Activated T-helper 1 cell treated with anti-CD3 and anti-CD28 coated beads, Interleukin-12 subunit alpha, Interleukin-12 subunit beta, Interleukin-2, Interleukin-4 antibody, amounts not matched to agents 30 ng/mL and 10 ng/mL and 1 ng/mL, durations not matched to agents 14 hours and 24 hours and 36 hours (primary cell): Measurements from ENCODE around the gene BMPR2. TPM values are rescaled to one million over a fixed set of nuclear protein-coding genes. Genes with fewer than 3 reads are reported as not detected.

ENCODE experiments used
- DNase-seq: peaks from one replicate; pipeline ENCODE4 v3.0.0; 2021; ENCODE audit warnings: low spot score
- H3K27ac Mint-ChIP-seq: one replicate; pipeline ENCODE4 v1.8.0; 2021; ENCODE audit warnings: mild to moderate bottlenecking, mixed read lengths
- H3K27me3 Mint-ChIP-seq: one replicate; pipeline ENCODE4 v1.8.0; 2022; ENCODE audit warnings: mild to moderate bottlenecking, moderate library complexity, mixed read lengths; ENCODE audit not compliant: insufficient read depth
- H3K36me3 Mint-ChIP-seq: one replicate; pipeline ENCODE4 v1.8.0; 2021; ENCODE audit warnings: low read depth, mixed read lengths
- H3K4me1 Mint-ChIP-seq: one replicate; pipeline ENCODE4 v1.8.0; 2021; ENCODE audit warnings: low read depth, mixed read lengths
- H3K4me3 Mint-ChIP-seq: one replicate; pipeline ENCODE4 v1.8.0; 2021; ENCODE audit warnings: mild to moderate bottlenecking, moderate library complexity, mixed read lengths
- H3K9me3 Mint-ChIP-seq: one replicate; pipeline ENCODE4 v1.8.0; 2021; ENCODE audit warnings: mixed read lengths
- intact Hi-C: fragments of 100-400 bp; cut with micrococcal nuclease; formaldehyde crosslinking; loops from one replicate; pipeline ENCODE4 v1.15.1; 2024
- total RNA-seq: library from RNA; stranded (reverse); gene quantifications from 2 replicates; pipeline ENCODE4 v1.2.3, GENCODE V29; 2022

BMPR2 gene
- total RNA-seq, 1 donor from 2014 or later, result 5.5 TPM

GRCh38 chr2:202608142-202608852 is 232.2 kb downstream of the BMPR2 start:
- intact Hi-C loops, result no loop called here

GRCh38 chr2:202609381-202610145 is 233.4 kb downstream of the BMPR2 start:
- DNase-seq, result no peak
- H3K4me3 Mint-ChIP-seq, result no peak overlapping the region
- no peak overlapping the region for H3K27ac Mint-ChIP-seq
- peaks cover 11% of the 10 kb centered on the region for H3K4me1 Mint-ChIP-seq
- intact Hi-C loops, result no loop called here
- no peaks in the 10 kb centered on the region for H3K9me3 Mint-ChIP-seq
- no peaks in the 10 kb centered on the region for H3K27me3 Mint-ChIP-seq
- H3K36me3 Mint-ChIP-seq, result peaks cover 1% of the 10 kb centered on the region

More at GRCh38 chr2:202608142-202608852, 232.2 kb downstream of the BMPR2 start:
- Mint-ChIP-seq H3K27me3 (no peaks in the 10 kb centered on the region), H3K4me1 (peaks cover 11% of the 10 kb centered on the region), H3K4me3 (no peak overlapping the region), H3K36me3 (peaks cover 1% of the 10 kb centered on the region), H3K9me3 (no peaks in the 10 kb centered on the region), H3K27ac (no peak overlapping the region)
- no peak for DNase-seq

GRCh38 chr2:202610380-202610779 is 234.3 kb downstream of the BMPR2 start:
- peaks cover 11% of the 10 kb centered on the region for H3K4me1 Mint-ChIP-seq
- peaks cover 1% of the 10 kb centered on the region for H3K36me3 Mint-ChIP-seq
- H3K9me3 Mint-ChIP-seq, result no peaks in the 10 kb centered on the region
- no peak for DNase-seq
- H3K4me3 Mint-ChIP-seq, result no peak overlapping the region
- no peak overlapping the region for H3K27ac Mint-ChIP-seq
- H3K27me3 Mint-ChIP-seq, result no peaks in the 10 kb centered on the region
- intact Hi-C loops, result no loop called here

- intact Hi-C loops, result no loop called here
- no peaks in the 10 kb centered on the region for H3K27me3 Mint-ChIP-seq
- H3K9me3 Mint-ChIP-seq, result no peaks in the 10 kb centered on the region
Observed at GRCh38 chr2:202612145-202612544, 236.0 kb downstream of the BMPR2 start.

GRCh38 chr2:202613479-202613878 is 237.4 kb downstream of the BMPR2 start:
- Mint-ChIP-seq H3K4me3 (no peak overlapping the region), H3K9me3 (no peaks in the 10 kb centered on the region), H3K36me3 (peaks cover 1% of the 10 kb centered on the region), H3K27ac (no peak overlapping the region), H3K4me1 (peaks cover 11% of the 10 kb centered on the region), H3K27me3 (no peaks in the 10 kb centered on the region)
- no peak for DNase-seq
- intact Hi-C loops, result no loop called here

More at GRCh38 chr2:202612145-202612544, 236.0 kb downstream of the BMPR2 start:
- no peak for DNase-seq
- H3K36me3 Mint-ChIP-seq, result peaks cover 1% of the 10 kb centered on the region
- peaks cover 11% of the 10 kb centered on the region for H3K4me1 Mint-ChIP-seq
- no peak overlapping the region for H3K4me3 Mint-ChIP-seq
- H3K27ac Mint-ChIP-seq, result no peak overlapping the region

Other genes with a start within 250 kb of the BMPR2 start
- 126 and 127 TPM in 2 replicates for gene SUMO1, start 137.7 kb upstream of the BMPR2 start, total RNA-seq
- 227 and 241 TPM in 2 replicates for gene NOP58, start 110.6 kb upstream of the BMPR2 start, total RNA-seq